ENCODE data around the gene KCNQ4. TPM values are rescaled to one million over a fixed set of nuclear protein-coding genes. Genes with fewer than 3 reads are reported as not detected.

KCNQ4 gene
- total and polyA plus RNA-seq, 2 of the 8 experiments (the other 6 are each of a cell fraction or from before 2014, with no cell fraction given): 2.2 to 3.9 TPM

DNA sequence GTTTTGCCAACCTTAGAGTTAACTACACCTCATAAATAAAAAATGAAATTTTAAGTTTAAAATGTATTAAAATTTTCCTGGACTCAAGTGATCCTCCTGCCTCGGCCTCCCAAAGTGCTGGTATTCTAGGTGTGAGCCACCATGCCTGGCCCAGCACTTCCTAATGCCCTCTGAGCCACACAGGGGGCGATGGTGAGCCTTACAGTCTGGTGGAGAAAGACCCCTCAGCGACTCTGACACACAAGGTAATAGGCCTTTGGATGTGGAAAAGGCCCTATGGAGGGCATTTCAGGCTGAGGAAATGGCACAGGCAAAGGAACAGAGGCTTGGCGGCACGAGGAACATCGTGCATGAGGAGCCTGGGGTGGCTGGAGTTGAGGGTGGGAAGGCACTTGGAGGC lies 71.9 kb downstream of the KCNQ4 start:
- Histone ChIP-seq H2BK15ac (ENCODE audit: low read length) (0 out of 2 replicates have a peak overlapping the region, but pooled peaks have one; percentile 11), H3K79me2 (ENCODE audit: control insufficient read depth in 1 of 2, insufficient read depth in 2 of 2, low read length in 2 of 2) (no peaks in the 10 kb centered on the region), H4K5ac (ENCODE audit: insufficient read length, low read depth, low read length) (no peak overlapping the region), H2AK5ac (ENCODE audit: low read depth, low read length) (no peak overlapping the region), H3K79me1 (ENCODE audit: low read depth, low read length) (no peaks in the 10 kb centered on the region), H4K8ac (ENCODE audit: extremely low read depth, insufficient read depth, low read length) (no peak overlapping the region), H3K14ac (ENCODE audit: insufficient read length) (no peak overlapping the region), H3K9ac (replicated peaks in 1 of 4; ENCODE audit: extremely low read depth in 1 of 4, low read depth in 3 of 4, low read length in 3 of 4) (no peak overlapping the region), H3K23me2 (ENCODE audit: low read depth, low read length) (no peaks in the 10 kb centered on the region; the same call in 1 of the 2 replicates), H3K36me3 (ENCODE audit: control insufficient read depth in 2 of 4, insufficient read depth in 4 of 4, low read length in 3 of 4) (no peaks in the 10 kb centered on the region), H2AFZ (ENCODE audit: low read length) (no peak overlapping the region), H3K18ac (ENCODE audit: extremely low read depth, low read length) (no peak overlapping the region), H3K4me3 (ENCODE audit: extremely low read depth in 1 of 4, insufficient read depth in 2 of 4, low read depth in 3 of 4, low read length in 4 of 4) (no peak overlapping the region), H3K9me3 (ENCODE audit: insufficient read depth in 2 of 2, low read depth in 1 of 2, low read length in 1 of 2) (no peaks in the 10 kb centered on the region), H3K27me3 (replicated peaks in 1 of 4; ENCODE audit: control insufficient read depth in 3 of 4, extremely low read depth in 1 of 4, insufficient read depth in 3 of 4, low read length in 3 of 4) (peaks cover 0 to 9% (median 7%) of the 10 kb centered on the region in 4 experiments; a peak in 5 of 7 replicates), H2BK120ac (replicated peaks; ENCODE audit: low read depth, low read length) (no peak overlapping the region), H2BK5ac (ENCODE audit: low read depth, low read length) (no peak overlapping the region), H4K20me1 (replicated peaks in 1 of 2; ENCODE audit: control insufficient read depth in 1 of 2, insufficient read depth in 2 of 2, low read length in 2 of 2) (peaks cover 0 to 2% of the 10 kb centered on the region in 2 experiments), H3K56ac (replicated peaks; ENCODE audit: insufficient read length, low read depth, low read length) (no peak overlapping the region), H4K91ac (replicated peaks; ENCODE audit: insufficient read length, low read length) (no peak overlapping the region), H2BK12ac (ENCODE audit: low read depth, low read length) (no peak overlapping the region), H3K4me2 (ENCODE audit: insufficient read depth in 1 of 2, low read depth in 2 of 2, low read length in 2 of 2) (no peak overlapping the region), H3K27ac (ENCODE audit: low read depth, low read length) (no peak overlapping the region), H3K4me1 (replicated peaks in 1 of 4; ENCODE audit: control insufficient read depth in 3 of 4, insufficient read depth in 4 of 4, low read length in 3 of 4) (peaks cover 0 to 3% (median 0%) of the 10 kb centered on the region in 4 experiments; a peak in 3 of 7 replicates), H2BK20ac (ENCODE audit: low read length) (no peak overlapping the region), H3K23ac (ENCODE audit: insufficient read length) (no peak overlapping the region), H3K4ac (replicated peaks; ENCODE audit: insufficient read length, low read depth, low read length) (no peak overlapping the region)
- 79% methylated on average over 6 of the region's 6 CpGs; no CpG with 5 or more reads in 1 of the 2 experiments for WGBS, 2 experiments (ENCODE audit: extremely low coverage in 1 of 2, insufficient coverage in 1 of 2, insufficient read length in 1 of 2, insufficient replicate concordance in 2 of 2, low coverage in 1 of 2, low lambda C conversion rate in 2 of 2, missing lambda C conversion rate in 1 of 2)
- TF ChIP-seq RAD21 (IDR thresholded peaks at IDR 0.05 in 1 of 2, conservative IDR thresholded peaks at IDR 0.05 in 1 of 2; ENCODE audit: low read depth in 2 of 2, low read length in 2 of 2): peak; percentile 46 to 66; a peak in 3 of 4 replicates
- TF ChIP-seq, protein P1, sequence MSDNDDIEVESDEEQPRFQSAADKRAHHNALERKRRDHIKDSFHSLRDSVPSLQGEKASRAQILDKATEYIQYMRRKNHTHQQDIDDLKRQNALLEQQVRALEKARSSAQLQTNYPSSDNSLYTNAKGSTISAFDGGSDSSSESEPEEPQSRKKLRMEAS (IDR thresholded peaks at IDR 0.05): 0 out of 2 replicates have a peak, but pooled peaks have one; percentile 16
- TF ChIP-seq, protein P2, sequence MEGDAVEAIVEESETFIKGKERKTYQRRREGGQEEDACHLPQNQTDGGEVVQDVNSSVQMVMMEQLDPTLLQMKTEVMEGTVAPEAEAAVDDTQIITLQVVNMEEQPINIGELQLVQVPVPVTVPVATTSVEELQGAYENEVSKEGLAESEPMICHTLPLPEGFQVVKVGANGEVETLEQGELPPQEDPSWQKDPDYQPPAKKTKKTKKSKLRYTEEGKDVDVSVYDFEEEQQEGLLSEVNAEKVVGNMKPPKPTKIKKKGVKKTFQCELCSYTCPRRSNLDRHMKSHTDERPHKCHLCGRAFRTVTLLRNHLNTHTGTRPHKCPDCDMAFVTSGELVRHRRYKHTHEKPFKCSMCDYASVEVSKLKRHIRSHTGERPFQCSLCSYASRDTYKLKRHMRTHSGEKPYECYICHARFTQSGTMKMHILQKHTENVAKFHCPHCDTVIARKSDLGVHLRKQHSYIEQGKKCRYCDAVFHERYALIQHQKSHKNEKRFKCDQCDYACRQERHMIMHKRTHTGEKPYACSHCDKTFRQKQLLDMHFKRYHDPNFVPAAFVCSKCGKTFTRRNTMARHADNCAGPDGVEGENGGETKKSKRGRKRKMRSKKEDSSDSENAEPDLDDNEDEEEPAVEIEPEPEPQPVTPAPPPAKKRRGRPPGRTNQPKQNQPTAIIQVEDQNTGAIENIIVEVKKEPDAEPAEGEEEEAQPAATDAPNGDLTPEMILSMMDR (IDR thresholded peaks at IDR 0.05; ENCODE audit: control extremely low read depth in 1 of 3, insufficient read depth in 1 of 3, low read depth in 1 of 3, low read length in 3 of 3): peak; percentile 60 to 69 (median 66)
- no peak for TF ChIP-seq NRF1 (IDR thresholded peaks at IDR 0.05; ENCODE audit: low read depth, low read length)
- no peak for FAIRE-seq
- POLR2A ChIA-PET (ENCODE audit: partially characterized antibody): interaction anchor here (1.0 to 1.5 kb wide), 4 partner anchors 23 to 97 kb away, joined by 3 to 5 read pairs (median 3); no protein-coding TSS in a partner anchor
- DNase-seq (ENCODE audit: low read depth in 1 of 2, low spot score in 2 of 2): no peak
- CTCF ChIA-PET (ENCODE audit: partially characterized antibody): interaction anchor here (0.6 to 26.8 kb wide), 17 partner anchors 9 to 743 kb away, joined by 3 to 917 read pairs (median 4); no protein-coding TSS in a partner anchor
